GM23248 (cell line): ENCODE results near the gene PLCL2. TPM values are rescaled to one million over a fixed set of nuclear protein-coding genes. Genes with fewer than 3 reads are reported as not detected.

Experiments used
- DNase-seq: peaks from one replicate; pipeline ENCODE4 v3.0.0-alpha.2; 2015
- H2AFZ ChIP-seq: fragments of 200-600 bp; sonication (generic); 2 replicates; pipeline ENCODE4 v1.6.1; 2016; ENCODE audit warnings: antibody characterized with exemption
- H3F3A ChIP-seq: fragments of 200-600 bp; sonication (generic); 2 replicates; pipeline ENCODE4 v1.6.1; 2016; ENCODE audit warnings: mild to moderate bottlenecking, antibody characterized with exemption, mixed run types; ENCODE audit not compliant: insufficient read depth
- H3K27ac ChIP-seq: fragments of 200-600 bp; sonication (generic); 2 replicates; pipeline ENCODE4 v1.5.1; 2016; ENCODE audit warnings: mild to moderate bottlenecking
- H3K27me3 ChIP-seq: fragments of 200-600 bp; sonication (generic); replicated peaks from 2 replicates; pipeline ENCODE4 v1.6.1; 2016; ENCODE audit warnings: mild to moderate bottlenecking; ENCODE audit not compliant: insufficient read depth
- H3K36me3 ChIP-seq: fragments of 200-600 bp; sonication (generic); 2 replicates; pipeline ENCODE4 v1.6.1; 2016; ENCODE audit warnings: low read depth, mild to moderate bottlenecking
- H3K4me1 ChIP-seq: fragments of 200-600 bp; sonication (generic); 2 replicates; pipeline ENCODE4 v1.6.1; 2016; ENCODE audit warnings: mild to moderate bottlenecking; ENCODE audit not compliant: insufficient read depth
- H3K4me2 ChIP-seq: fragments of 200-600 bp; sonication (generic); one replicate; pipeline ENCODE4 v1.6.1; 2016; ENCODE audit warnings: mild to moderate bottlenecking; ENCODE audit not compliant: unreplicated experiment
- H3K4me3 ChIP-seq: fragments of 200-600 bp; sonication (generic); 2 replicates; pipeline ENCODE4 v1.5.1; 2016; ENCODE audit warnings: mild to moderate bottlenecking
- H3K79me2 ChIP-seq: fragments of 200-600 bp; sonication (generic); 2 replicates; pipeline ENCODE4 v1.6.1; 2016; ENCODE audit warnings: mild to moderate bottlenecking; ENCODE audit not compliant: insufficient read depth
- H3K9ac ChIP-seq: fragments of 200-600 bp; sonication (generic); 2 replicates; pipeline ENCODE4 v1.6.1; 2016; ENCODE audit warnings: mild to moderate bottlenecking
- H3K9me2 ChIP-seq: fragments of 200-600 bp; sonication (generic); 2 replicates; pipeline ENCODE4 v1.6.1; 2016; ENCODE audit warnings: mixed run types, mild to moderate bottlenecking, moderate library complexity; ENCODE audit not compliant: insufficient read depth
- H3K9me3 ChIP-seq: fragments of 200-600 bp; sonication (generic); one replicate; pipeline ENCODE4 v1.6.1; 2017; ENCODE audit warnings: low read depth
- H4K20me1 ChIP-seq: fragments of 200-600 bp; sonication (generic); 2 replicates; pipeline ENCODE4 v1.6.0; 2016; ENCODE audit not compliant: insufficient read depth
- EZH2 ChIP-seq: fragments of 200-600 bp; sonication (generic); IDR thresholded peaks from 2 replicates; pipeline ENCODE4 v1.6.1; 2018; ENCODE audit warnings: antibody characterized with exemption, mild to moderate bottlenecking; ENCODE audit not compliant: insufficient read depth, poor library complexity, severe bottlenecking
- EZH2phosphoT487 ChIP-seq: fragments of 200-600 bp; sonication (generic); IDR thresholded peaks from 2 replicates; pipeline ENCODE4 v1.6.1; 2018; ENCODE audit warnings: antibody characterized with exemption, moderate library complexity, mild to moderate bottlenecking, low read depth; ENCODE audit not compliant: insufficient read depth
- WGBS, 2 experiments: methylation state at CpG; one replicate each; pipeline ENCODE4 v1.1.6; 2015 to 2017; ENCODE audit warnings: low lambda C conversion rate in 2 of 2, low coverage in 1 of 2; ENCODE audit errors: missing lambda C conversion rate in 2 of 2; 5-methylcytosine and 5-hydroxymethylcytosine counted together
- in situ Hi-C: fragments of 300-500 bp; cut with MboI; formaldehyde crosslinking; loops from 2 replicates; pipeline ENCODE4 v1.15.0; 2020
- polyA plus RNA-seq: library from polyadenylated mRNA; unstranded; fragments of >200 nt; fragmentation: Nextera tagmentation; extraction: Ambion mirVana; gene quantifications from 2 replicates; pipeline ENCODE4 v1.2.1, GENCODE V29; 2016
- total RNA-seq: library from RNA; depleted of rRNA; stranded (reverse); fragments of >200 nt; shearing (Covaris generic); gene quantifications from 2 replicates; pipeline ENCODE4 v1.2.3, GENCODE V29; 2014

PLCL2 gene
- total and polyA plus RNA-seq, 2 experiments from 2014 or later, result 1.4 to 5.1 TPM

DNA sequence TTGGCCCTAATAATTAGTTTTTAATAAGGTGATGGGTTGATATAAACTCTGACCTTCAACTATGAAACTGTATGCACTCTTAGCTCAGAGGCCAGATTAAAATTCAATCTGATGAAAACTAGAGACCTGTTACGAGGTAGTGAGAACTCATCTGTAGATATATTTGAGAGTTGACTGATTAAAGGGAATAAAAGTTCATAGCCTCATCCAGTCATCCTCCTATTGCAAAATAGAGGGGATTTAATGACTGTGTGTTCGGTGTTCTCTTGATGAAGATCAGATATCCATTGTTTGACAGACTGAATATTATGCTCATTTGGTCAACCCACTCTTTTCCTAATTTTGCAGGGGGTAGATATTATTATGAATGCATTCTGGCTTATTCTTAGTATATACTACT, 23.3 kb upstream of the PLCL2 start:
- Histone ChIP-seq H3K36me3 (no peaks in the 10 kb centered on the region), H3K9me3 (no peaks in the 10 kb centered on the region), H3F3A (peaks cover 17% of the 10 kb centered on the region), H4K20me1 (no peaks in the 10 kb centered on the region), H3K4me2 (no peak overlapping the region), H3K27ac (no peak overlapping the region), H3K4me3 (no peak overlapping the region), H3K4me1 (peaks cover 16% of the 10 kb centered on the region), H2AFZ (no peak overlapping the region), H3K79me2 (no peaks in the 10 kb centered on the region), H3K27me3 (no peaks in the 10 kb centered on the region), H3K9me2 (no peaks in the 10 kb centered on the region), H3K9ac (no peak overlapping the region)
- DNase-seq, result no peak
- no peak for TF ChIP-seq EZH2phosphoT487
- TF ChIP-seq EZH2, result no peak
- 89 to 98% methylated on average over 2 of the region's 2 CpGs for WGBS, 2 experiments
- in situ Hi-C loops, result no loop called here

DNA sequence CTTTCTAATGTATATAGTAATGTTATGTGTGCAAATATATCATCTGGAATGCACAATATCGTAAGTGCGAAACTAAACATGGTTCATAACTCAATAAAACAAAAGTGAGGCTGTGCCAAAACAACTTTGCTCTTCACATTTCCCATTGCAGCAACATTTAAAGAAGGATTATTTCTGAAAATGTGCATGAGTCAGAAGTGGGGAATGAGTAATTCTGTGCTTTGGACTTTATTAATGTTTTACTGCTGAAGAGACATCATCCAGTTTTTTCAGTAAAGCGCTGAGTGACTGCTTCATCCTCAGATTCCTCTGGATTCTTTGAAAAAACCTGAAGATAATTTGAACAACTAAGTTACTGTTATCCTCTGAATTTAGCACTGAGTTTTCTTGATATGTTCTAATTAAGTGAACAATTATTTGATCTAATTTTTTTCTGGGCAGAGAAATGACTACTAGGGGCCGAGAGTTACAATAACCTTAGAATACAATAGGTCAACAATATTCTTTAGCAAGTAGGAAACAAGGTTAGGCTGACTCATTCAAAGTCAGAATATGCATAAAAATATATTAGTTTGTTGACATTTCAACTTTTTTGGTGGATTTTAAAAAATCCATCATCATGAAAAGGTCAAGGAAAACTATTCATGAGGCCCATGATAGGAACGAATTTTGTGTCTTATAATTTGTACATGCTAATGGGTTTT, 20.0 kb upstream of the PLCL2 start:
- no peaks in the 10 kb centered on the region for H3K9me3 ChIP-seq
- H3K4me3 ChIP-seq, result peak overlapping the region; percentile 10; the same call in 1 of the 2 replicates
- peaks cover 7% of the 10 kb centered on the region for H3K27me3 ChIP-seq
- DNase-seq, result peak; percentile 78
- H3K4me1 ChIP-seq, result peaks cover 16% of the 10 kb centered on the region
- 30 to 32% methylated on average over 5 of the region's 5 CpGs for WGBS, 2 experiments
- no peak overlapping the region for H2AFZ ChIP-seq
- no peaks in the 10 kb centered on the region for H3K9me2 ChIP-seq
- in situ Hi-C loops, result no loop called here
- H3K79me2 ChIP-seq, result no peaks in the 10 kb centered on the region
- no peaks in the 10 kb centered on the region for H3K36me3 ChIP-seq
- no peak overlapping the region for H3K27ac ChIP-seq
- peaks cover 21% of the 10 kb centered on the region for H3F3A ChIP-seq
- TF ChIP-seq EZH2phosphoT487 (0 out of 2 replicates have a peak, but pooled peaks have one; percentile 64), EZH2 (no peak)
- no peaks in the 10 kb centered on the region for H4K20me1 ChIP-seq
- no peak overlapping the region for H3K9ac ChIP-seq
- H3K4me2 ChIP-seq, result peak overlapping the region; percentile 55

DNA sequence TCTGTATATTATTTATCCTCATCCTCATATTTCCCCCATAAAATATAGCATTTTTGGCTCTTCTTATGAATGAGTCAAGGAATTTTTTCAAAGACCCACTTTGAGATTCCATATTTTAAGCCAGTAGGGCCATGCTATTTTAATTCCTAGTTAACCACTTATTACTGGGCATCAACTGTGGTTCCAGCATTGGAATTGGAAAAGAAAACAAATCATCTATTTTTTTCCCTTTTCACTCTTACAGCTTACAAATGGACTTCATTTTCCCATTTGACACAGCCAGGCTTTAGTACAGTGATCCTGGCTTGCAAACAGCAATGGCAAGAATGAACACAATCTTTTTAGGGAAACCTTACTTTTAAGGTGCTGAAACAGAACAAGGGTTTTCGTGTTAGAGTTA, 19.4 kb upstream of the PLCL2 start:
- H3K9me3 ChIP-seq, result no peaks in the 10 kb centered on the region
- H4K20me1 ChIP-seq, result no peaks in the 10 kb centered on the region
- WGBS, 2 experiments, result 90 to 97% methylated on average over 1 of the region's 1 CpG
- H2AFZ ChIP-seq, result no peak overlapping the region
- H3F3A ChIP-seq, result peaks cover 22% of the 10 kb centered on the region
- no peak overlapping the region for H3K4me2 ChIP-seq
- TF ChIP-seq EZH2 (no peak), EZH2phosphoT487 (no peak)
- in situ Hi-C loops, result no loop called here
- no peak for DNase-seq
- H3K27me3 ChIP-seq, result peaks cover 7% of the 10 kb centered on the region
- no peak overlapping the region for H3K9ac ChIP-seq
- H3K79me2 ChIP-seq, result no peaks in the 10 kb centered on the region
- H3K36me3 ChIP-seq, result no peaks in the 10 kb centered on the region
- H3K4me3 ChIP-seq, result no peak overlapping the region
- H3K4me1 ChIP-seq, result peaks cover 16% of the 10 kb centered on the region
- H3K9me2 ChIP-seq, result no peaks in the 10 kb centered on the region
- H3K27ac ChIP-seq, result no peak overlapping the region

DNA sequence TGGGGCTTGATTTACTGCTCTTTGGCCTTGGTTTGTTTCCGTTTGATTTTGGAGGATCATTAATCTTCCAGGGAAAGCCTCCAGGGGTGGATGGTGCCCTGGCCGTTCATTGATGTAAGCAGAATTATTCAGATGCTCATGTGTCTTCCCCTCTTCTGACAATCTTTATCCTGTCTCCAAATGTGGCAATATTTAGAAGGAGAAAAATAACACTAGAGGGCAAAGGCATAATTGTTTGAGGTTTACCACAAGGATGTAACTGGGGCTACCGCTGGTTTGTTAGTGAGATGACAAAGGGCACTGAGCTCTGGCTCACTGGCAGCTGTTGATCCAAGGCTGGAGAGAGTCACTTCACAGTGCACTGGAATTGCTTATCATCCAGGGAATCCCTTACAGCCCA, 18.2 kb upstream of the PLCL2 start:
- no peak overlapping the region for H2AFZ ChIP-seq
- TF ChIP-seq EZH2phosphoT487 (peak; percentile 89), EZH2 (no peak)
- H3K36me3 ChIP-seq, result no peaks in the 10 kb centered on the region

More for the DNA sequence above, 18.2 kb upstream of the PLCL2 start:
- peaks cover 22% of the 10 kb centered on the region for H3F3A ChIP-seq
- no peak overlapping the region for H3K9ac ChIP-seq
- H4K20me1 ChIP-seq, result no peaks in the 10 kb centered on the region
- H3K27me3 ChIP-seq, result peaks cover 7% of the 10 kb centered on the region
- no peaks in the 10 kb centered on the region for H3K79me2 ChIP-seq
- no peak overlapping the region for H3K4me2 ChIP-seq
- H3K9me2 ChIP-seq, result no peaks in the 10 kb centered on the region
- H3K4me3 ChIP-seq, result no peak overlapping the region
- 20 to 23% methylated on average over 3 of the region's 3 CpGs for WGBS, 2 experiments
- in situ Hi-C loops, result no loop called here
- peak; percentile 69 for DNase-seq
- peaks cover 16% of the 10 kb centered on the region for H3K4me1 ChIP-seq
- H3K27ac ChIP-seq, result no peak overlapping the region
- H3K9me3 ChIP-seq, result no peaks in the 10 kb centered on the region
